NCI-H1694 (cell line): ENCODE measurements around the gene NR2F2.

Experiments used
- DNase-seq: peaks from one replicate; lab custom pipeline; 2025; lab: John Stamatoyannopoulos, UW

NR2F2 gene

GRCh38 chr15:96330450-96331143 lies at the start of gene NR2F2:
NR2F2 (plus strand) TSS chr15:96330700; CDS start chr15:96332106, 1,406 bp downstream.
- DNase-seq, result peak; percentile 62

DNA sequence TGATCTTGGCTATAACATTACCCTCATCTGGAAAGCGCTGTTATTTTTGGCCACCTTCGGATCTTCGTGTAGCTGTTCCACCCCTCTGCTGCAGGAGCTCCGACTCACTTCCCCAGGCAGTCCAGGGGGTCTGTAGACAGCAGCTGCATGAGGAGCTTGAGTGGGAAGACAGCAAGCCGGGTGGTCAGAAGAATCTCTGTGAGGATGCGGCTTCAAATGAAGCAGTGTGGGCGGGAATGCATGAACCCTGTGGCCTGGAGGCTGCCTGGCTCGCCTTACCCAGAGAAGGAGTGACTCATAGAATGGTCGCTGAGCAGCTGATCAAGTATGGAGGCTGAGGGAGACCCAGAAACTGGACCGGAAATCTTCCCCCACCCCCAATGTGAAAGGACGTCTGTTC lies 45.2 kb upstream of the NR2F2 start:
- DNase-seq, result no peak

- no peak for DNase-seq
These were observed 44.7 kb upstream of the NR2F2 start for GRCh38 chr15:96285729-96286254.

- DNase-seq, result no peak
These were observed 39.8 kb upstream of the NR2F2 start for GRCh38 chr15:96290679-96291078.

DNA sequence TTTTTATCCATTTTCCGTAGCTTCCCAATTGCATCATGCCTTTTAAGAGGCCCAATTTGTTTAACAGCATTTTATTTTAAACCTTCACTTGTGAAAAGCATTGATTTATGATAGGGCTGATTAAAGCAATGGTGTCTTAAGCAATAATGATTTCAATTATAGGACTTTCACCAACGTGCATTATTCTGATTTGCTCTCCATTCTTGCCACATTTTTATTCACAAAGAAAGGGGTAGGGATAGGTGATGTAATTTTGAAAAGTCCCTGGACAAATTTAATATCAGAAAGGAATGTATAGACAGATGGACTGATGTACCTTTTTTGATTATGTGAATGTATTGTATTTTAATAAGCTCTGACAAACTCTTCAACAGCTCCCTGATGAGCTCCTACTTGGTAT lies 37.9 kb upstream of the NR2F2 start:
- no peak for DNase-seq

DNA sequence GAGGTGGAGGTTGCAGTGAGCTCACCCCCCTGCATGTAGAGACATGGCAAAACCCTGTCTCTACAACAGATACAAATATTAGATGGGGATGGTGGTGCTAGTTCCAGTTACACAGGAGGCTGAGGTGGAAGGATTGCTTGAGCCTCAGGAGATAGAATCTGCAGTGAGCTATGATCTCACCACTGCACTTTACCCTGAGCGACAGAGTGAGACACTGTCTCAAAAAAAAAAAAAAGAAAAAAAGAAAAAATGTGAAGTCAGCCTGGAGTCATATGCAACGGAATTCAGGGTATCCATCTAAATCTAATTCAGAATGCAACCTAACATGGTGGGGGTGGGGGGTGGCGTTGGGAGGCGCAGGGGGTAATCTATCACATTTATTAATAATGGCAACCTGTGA lies 37.1 kb upstream of the NR2F2 start:
- no peak for DNase-seq

- no peak for DNase-seq
These were observed 35.7 kb upstream of the NR2F2 start for GRCh38 chr15:96294766-96295165.

- DNase-seq, result no peak
These were observed 34.2 kb upstream of the NR2F2 start for GRCh38 chr15:96296264-96296663.

DNA sequence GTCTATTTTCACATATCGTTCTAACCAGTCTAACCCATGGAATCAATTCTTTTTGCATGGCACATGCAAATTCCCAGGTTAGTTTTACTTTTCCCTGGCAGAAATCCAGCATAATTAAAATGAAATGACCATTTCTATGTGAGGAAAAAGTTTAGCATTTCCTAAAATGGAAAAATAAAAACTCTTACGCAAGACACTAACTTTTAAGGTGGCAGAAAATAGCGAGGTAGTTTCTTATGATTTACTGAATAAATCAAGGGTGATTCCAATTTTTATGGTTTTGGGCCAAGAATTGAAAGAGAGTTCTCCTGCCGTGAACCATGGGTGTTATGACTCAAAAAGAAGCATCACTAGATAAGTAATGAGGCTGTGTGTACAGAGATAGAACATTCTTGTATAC lies 32.7 kb upstream of the NR2F2 start:
- no peak for DNase-seq

DNA sequence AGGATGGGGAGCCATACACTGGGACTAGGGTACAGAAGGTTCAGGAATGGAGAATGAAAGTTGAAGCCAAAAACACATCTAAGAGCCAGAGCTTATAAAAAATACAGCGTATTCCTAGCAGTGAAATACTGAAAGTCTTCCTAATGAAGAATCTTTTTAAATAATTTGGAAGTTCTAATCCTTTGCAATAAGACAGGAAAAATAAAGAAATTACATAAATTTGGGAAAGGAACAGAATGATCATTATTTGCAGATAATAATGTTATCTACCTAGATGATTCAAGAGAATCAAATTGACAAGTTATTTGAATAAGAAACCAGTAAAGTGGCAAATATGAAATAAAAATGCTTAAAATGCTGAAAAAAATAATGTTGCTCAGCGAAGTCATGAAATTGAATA lies 32.3 kb upstream of the NR2F2 start:
- no peak for DNase-seq

DNA sequence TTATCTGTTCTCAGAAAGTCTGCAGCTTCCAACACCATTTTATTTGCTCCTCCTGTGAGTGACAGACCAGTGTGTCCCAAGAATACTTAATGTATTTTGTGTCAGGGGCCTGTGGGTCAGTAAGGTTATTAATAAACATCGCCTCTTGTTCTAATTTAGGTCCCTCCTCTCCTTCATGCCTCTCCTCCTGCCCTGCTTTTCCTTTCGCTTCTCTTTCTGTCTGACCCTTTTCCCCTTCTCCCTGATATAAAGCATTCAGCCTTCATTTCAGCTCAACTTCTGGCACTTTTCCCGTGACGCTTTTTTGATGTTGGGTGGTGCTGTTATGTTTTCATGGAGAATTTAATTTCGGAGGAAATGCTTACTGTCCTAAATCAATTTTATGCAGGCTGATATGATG lies 29.7 kb upstream of the NR2F2 start:
- DNase-seq, result no peak

DNA sequence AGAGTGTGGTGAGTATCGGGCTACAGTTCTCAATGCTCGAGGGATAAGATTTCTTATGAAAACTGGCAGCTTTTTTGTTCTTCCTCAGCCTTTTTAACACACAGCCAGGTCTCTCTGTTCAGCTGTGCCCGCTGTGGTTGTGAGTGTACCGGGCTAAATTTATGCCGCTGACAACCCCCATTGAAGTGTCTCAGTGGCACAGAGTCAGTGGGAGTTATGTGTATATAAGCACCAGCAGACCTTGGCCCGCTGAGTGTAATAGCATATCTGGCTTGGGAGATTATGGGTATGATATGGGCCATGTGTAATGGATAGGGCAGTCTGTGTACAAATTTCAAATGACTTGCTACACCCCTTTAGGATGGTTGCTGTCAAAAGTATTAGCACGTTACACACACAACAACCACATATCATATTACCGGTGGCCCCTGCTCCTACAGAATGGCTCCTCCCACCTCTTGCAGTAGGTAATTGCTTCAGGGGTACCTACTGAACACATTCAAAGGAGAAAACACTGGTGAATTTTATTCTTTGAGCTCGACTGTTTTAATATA lies 26.9 kb upstream of the NR2F2 start:
- no peak for DNase-seq

DNA sequence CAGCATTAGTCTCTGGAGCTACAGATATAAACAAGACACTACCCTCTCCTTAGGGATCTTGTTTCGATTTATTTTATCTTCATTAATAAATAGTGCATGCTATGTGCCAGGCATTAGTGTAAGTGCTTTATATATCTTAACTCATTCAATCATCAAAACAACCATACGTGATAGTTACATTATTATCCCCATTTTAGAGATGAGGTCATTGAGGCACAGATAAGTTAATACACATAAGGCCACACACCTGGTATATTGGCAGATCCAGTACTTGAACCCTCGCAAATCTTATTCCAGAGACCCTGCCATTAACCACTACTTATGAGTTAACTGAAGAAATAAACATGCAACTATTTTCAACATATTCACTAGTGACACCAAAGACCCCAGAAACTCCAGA lies 25.7 kb upstream of the NR2F2 start:
- DNase-seq, result no peak

DNA sequence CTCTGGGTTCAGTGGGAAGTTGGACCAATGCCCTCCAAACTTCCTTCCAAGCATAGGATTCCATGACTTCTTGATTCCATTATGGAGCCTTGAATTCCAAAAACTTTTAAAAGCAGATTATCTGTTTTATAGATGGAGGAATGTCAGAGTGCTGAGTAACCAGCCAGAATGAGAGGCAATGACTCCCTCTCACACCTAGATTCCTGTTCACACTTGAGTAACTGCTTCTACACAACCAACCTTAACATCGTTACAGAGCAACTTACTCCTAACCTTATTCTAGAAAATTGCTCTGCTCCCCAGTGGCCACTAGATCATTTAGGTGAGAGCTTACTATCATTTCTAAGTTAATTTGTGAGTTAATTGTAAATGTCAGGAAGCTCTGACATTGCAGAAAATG lies 24.2 kb upstream of the NR2F2 start:
- DNase-seq, result no peak

GRCh38 chr15:96307856-96308394 lies 22.6 kb upstream of the NR2F2 start:
- DNase-seq, result no peak

DNA sequence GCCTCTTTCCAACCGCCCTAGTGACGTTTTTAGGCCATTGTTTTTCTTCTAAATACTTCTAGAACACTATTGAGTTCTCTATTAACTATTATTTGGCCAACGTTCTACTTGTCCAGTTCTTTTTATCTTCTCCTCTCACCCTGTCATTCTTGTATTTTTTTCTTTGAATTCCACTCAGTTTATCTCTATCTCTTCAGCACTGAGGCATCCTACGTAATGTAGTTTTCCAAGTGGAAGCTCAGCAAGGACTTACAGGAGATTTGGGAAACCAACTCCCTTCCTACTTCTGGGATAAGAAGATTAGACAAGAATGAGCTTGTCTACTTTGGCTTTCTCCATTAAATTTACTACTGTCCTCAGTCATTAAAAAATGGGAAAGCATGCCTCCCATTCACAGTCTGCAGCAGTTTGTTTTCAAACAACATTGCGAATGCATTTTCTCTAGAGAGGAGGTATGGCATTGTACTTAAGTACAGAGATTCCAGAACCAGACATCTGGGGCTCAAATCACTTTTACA lies 21.3 kb upstream of the NR2F2 start:
- no peak for DNase-seq

GRCh38 chr15:96311256-96311955 lies 19.1 kb upstream of the NR2F2 start:
- no peak for DNase-seq

DNA sequence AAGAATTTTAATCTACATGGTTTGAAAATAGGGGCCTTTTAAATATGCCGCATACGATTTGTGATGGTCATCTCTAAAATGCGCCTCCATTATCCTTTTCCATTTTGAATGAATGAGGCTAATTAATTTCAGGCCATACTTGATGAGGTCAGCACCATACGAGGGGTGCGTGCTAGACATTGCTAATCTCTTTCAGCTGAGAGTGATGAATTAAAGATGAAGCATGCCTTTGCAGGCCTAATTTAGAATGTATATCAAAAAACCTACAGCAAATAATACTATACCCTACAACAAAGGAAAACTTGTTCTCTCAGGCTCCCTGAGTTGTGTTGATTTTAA lies 18.6 kb upstream of the NR2F2 start:
- no peak for DNase-seq

DNA sequence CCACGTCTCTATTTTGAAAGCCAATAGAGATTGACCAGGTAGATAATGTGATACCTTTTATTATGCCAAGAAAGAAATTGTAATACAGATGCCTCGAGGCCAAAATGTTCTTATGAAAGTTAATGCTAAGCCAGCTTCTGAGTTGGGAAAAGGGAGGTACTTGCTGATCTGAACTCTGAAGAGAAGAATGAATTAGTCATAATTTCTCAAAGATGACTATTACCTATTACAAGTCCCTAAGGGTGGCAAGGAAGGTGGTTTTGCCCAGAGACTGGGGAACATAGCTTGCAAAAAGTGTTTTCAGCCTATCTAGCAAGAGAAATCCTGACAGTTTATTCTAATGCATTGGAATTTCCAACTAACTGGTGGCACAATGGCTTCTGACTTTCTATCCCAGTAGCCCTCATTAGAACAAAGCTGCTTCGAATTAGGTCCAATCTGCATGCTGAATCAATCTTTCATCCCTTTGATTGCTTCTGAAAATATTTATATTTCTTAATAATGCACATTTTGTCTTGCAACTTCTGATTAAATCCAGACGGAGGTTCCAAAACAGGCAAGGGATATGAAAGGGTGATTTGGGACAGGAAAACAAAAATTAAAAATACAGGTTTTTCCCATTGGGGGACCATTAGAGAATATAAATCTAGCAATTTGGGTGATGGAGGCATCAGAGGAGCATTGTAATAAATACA lies 17.7 kb upstream of the NR2F2 start:
- no peak for DNase-seq

DNA sequence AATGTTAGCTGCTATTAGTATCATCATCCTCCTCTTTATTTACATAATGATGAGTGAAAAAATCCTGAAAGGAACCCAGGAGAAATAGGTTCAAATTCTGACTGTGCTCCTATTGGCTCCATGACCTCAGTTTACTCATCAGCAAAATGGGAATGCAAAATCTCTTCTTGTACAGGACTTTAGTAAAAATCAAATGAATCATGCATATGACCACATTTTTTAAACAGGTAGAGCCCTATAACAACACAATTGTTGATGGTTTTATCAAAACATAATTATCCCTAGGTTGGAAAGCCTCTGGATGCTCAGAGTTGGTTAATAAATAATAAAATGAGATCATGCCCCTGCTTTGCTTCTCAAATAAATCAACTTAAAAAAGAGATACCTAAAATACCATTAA lies 16.0 kb upstream of the NR2F2 start:
- DNase-seq, result no peak

GRCh38 chr15:96314963-96315362 lies 15.5 kb upstream of the NR2F2 start:
- no peak for DNase-seq

DNA sequence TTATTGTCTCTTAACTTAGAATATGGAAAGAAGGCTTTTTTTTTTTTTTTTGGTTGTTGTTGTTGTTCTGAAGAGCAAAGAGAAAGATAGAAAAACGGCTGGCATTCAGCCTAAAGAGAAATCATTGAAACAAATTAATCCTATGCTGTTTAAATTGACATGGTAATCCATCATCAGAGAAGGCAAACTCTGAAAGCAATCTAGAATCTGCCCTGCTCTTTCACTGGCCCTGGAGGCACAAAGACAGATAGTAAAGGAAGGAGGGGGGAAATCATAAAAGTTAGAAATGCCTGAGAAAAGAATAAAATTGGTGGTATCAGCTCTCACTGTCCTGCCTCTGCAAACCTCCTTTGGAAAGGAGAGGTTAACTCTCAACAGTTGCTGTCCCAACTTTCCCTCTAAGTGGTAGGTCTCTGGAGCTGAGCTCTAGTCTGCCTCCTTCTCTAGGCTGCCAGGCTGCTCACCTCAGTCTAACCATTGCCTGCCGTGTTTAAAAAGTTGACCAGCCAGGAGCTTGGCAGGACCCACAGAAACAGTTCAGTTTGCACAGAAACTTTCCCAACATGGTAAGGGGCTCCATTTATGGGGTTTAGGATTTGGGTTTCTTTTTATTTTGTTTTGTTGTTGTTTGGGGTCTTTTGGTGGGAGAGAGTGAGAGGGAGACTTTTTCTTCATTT lies 13.4 kb upstream of the NR2F2 start:
- DNase-seq, result no peak
